BLaER1 treated with 17β-estradiol and CSF1 and Interleukin-3, amounts not matched to agents 10 nM and 100 nM (cell line): ENCODE measurements around the gene GPR108.
A peak's percentile ranks its signal among the peaks of the same experiment; 100 is the strongest.
"Not testable (repeated sequence)": the region's sequence is repeated elsewhere in the genome, so short reads cannot be mapped to it uniquely, and the experiment has no call there.

Experiments used
- H3K27ac ChIP-seq, 11 experiments: shearing (Covaris generic); formaldehyde crosslinking; 2 replicates each; pipeline ENCODE4 v1.8.1; 2022
- H3K27me3 ChIP-seq, 11 experiments: shearing (Covaris generic); formaldehyde crosslinking; 2 replicates each; pipeline ENCODE4 v1.8.1; 2022
- H3K36me3 ChIP-seq, 11 experiments: shearing (Covaris generic); formaldehyde crosslinking; 2 replicates each; pipeline ENCODE4 v1.8.1; 2022
- H3K4me1 ChIP-seq, 10 experiments: shearing (Covaris generic); formaldehyde crosslinking; 2 replicates each; pipeline ENCODE4 v1.8.1; 2022
- H3K4me2 ChIP-seq, 11 experiments: shearing (Covaris generic); formaldehyde crosslinking; 2 replicates each; pipeline ENCODE4 v1.8.1; 2022
- H3K4me3 ChIP-seq, 10 experiments: shearing (Covaris generic); formaldehyde crosslinking; 2 replicates each; pipeline ENCODE4 v1.8.1; 2022
- H3K9ac ChIP-seq, 11 experiments: shearing (Covaris generic); formaldehyde crosslinking; 2 replicates each; pipeline ENCODE4 v1.8.1; 2022
- H3K9me3 ChIP-seq, 11 experiments: shearing (Covaris generic); formaldehyde crosslinking; replicated peaks in 1 of 11; 2 replicates each; pipeline ENCODE4 v1.8.1; 2022
- H4K20me1 ChIP-seq, 11 experiments: shearing (Covaris generic); formaldehyde crosslinking; 2 replicates each; pipeline ENCODE4 v1.8.1; 2022
- Cebpa-rat ChIP-seq, 11 experiments: shearing (Covaris generic); IDR thresholded peaks; 2 replicates each; pipeline ENCODE4 v1.8.1; 2022

GPR108 gene

GRCh38 chr19:6773323-6773931 lies 36.0 kb upstream of the GPR108 start:
- Histone ChIP-seq H4K20me1 (peaks cover 39 to 53% (median 48%) of the 10 kb centered on the region in 11 experiments), H3K9me3 (peaks cover 0 to 13% (median 0%) of the 10 kb centered on the region in 11 experiments; a peak in 7 of 22 replicates), H3K36me3 (peaks cover 26 to 38% (median 32%) of the 10 kb centered on the region in 11 experiments), H3K4me3 (peak overlapping the region; percentile 90 to 100 (median 99)), H3K9ac (peak overlapping the region; percentile 86 to 97 (median 93)), H3K27ac (peak overlapping the region; percentile 85 to 96 (median 93)), H3K27me3 (no peaks in the 10 kb centered on the region), H3K4me1 (peaks cover 29 to 55% (median 44%) of the 10 kb centered on the region in 10 experiments), H3K4me2 (peak overlapping the region; percentile 79 to 98 (median 92))
- TF ChIP-seq Cebpa-rat (IDR thresholded peaks at IDR 0.05): no peak

GRCh38 chr19:6772866-6773322 lies 35.5 kb upstream of the GPR108 start:
- H3K4me3 ChIP-seq: peak overlapping the region; percentile 90 to 100 (median 99)
- TF ChIP-seq Cebpa-rat (IDR thresholded peaks at IDR 0.05): no peak
- H3K27me3 ChIP-seq: no peaks in the 10 kb centered on the region
- H3K9me3 ChIP-seq: peaks cover 0 to 13% (median 0%) of the 10 kb centered on the region in 11 experiments; a peak in 7 of 22 replicates
- H3K27ac ChIP-seq: peak overlapping the region; percentile 85 to 96 (median 93)
- H3K9ac ChIP-seq: peak overlapping the region; percentile 86 to 97 (median 93)
- H3K4me2 ChIP-seq: peak overlapping the region; percentile 79 to 98 (median 92)
- peaks cover 34 to 47% (median 43%) of the 10 kb centered on the region in 11 experiments for H4K20me1 ChIP-seq
- peaks cover 28 to 55% (median 44%) of the 10 kb centered on the region in 10 experiments for H3K4me1 ChIP-seq
- peaks cover 23 to 32% (median 28%) of the 10 kb centered on the region in 11 experiments for H3K36me3 ChIP-seq

- Histone ChIP-seq H3K36me3 (peaks cover 16 to 26% (median 22%) of the 10 kb centered on the region in 11 experiments), H3K4me3 (peak within 1 kb of the TSS; percentile 90 to 100 (median 99)), H3K4me1 (peaks cover 26 to 53% (median 42%) of the 10 kb centered on the region in 10 experiments), H4K20me1 (peaks cover 27 to 41% (median 36%) of the 10 kb centered on the region in 11 experiments), H3K27me3 (no peaks in the 10 kb centered on the region), H3K27ac (peak within 1 kb of the TSS; percentile 85 to 96 (median 93)), H3K9ac (peak within 1 kb of the TSS; percentile 86 to 97 (median 93)), H3K9me3 (peaks cover 0 to 13% (median 0%) of the 10 kb centered on the region in 11 experiments; a peak in 7 of 22 replicates), H3K4me2 (peak within 1 kb of the TSS; percentile 79 to 98 (median 92))
- no peak for TF ChIP-seq Cebpa-rat (IDR thresholded peaks at IDR 0.05)
Observed at GRCh38 chr19:6772028-6772865, 34.9 kb upstream of the GPR108 start, which contains the start of gene VAV1. Gene VAV1 (plus strand): TSS chr19:6772708. CDS start chr19:6772808, 100 bp downstream.

GRCh38 chr19:6771648-6772027 lies 34.3 kb upstream of the GPR108 start:
- peaks cover 10 to 20% (median 16%) of the 10 kb centered on the region in 11 experiments for H3K36me3 ChIP-seq
- H3K27me3 ChIP-seq, H3K4me3 ChIP-seq: not testable (repeated sequence)
- H3K9ac ChIP-seq: peak overlapping the region in 2 of 11 experiments; percentile 35 to 96; a peak in 2 of 22 replicates
- peaks cover 0 to 13% (median 0%) of the 10 kb centered on the region in 11 experiments; a peak in 7 of 22 replicates for H3K9me3 ChIP-seq
- H3K4me1 ChIP-seq: peaks cover 32 to 56% (median 47%) of the 10 kb centered on the region in 10 experiments
- H4K20me1 ChIP-seq: peaks cover 21 to 35% (median 30%) of the 10 kb centered on the region in 11 experiments
- H3K27ac ChIP-seq: peak overlapping the region in 10 of 11 experiments; percentile 57 to 96 (median 92); a peak in 17 of 22 replicates
- peak overlapping the region in 8 of 11 experiments; percentile 10 to 98 (median 84); a peak in 10 of 22 replicates for H3K4me2 ChIP-seq

- H3K27ac ChIP-seq: peak overlapping the region in 3 of 11 experiments; percentile 52 to 67 (median 67); a peak in 2 of 22 replicates
- peak overlapping the region in 2 of 11 experiments; percentile 90 to 100; a peak in 2 of 22 replicates for H3K4me2 ChIP-seq
- H4K20me1 ChIP-seq: peaks cover 3 to 13% (median 6%) of the 10 kb centered on the region in 11 experiments; a peak in 14 of 22 replicates
- no peaks in the 10 kb centered on the region for H3K27me3 ChIP-seq
- TF ChIP-seq Cebpa-rat (IDR thresholded peaks at IDR 0.05): no peak
- peaks cover 0 to 4% (median 0%) of the 10 kb centered on the region in 11 experiments; a peak in 1 of 22 replicates for H3K9me3 ChIP-seq
- H3K4me3 ChIP-seq: no peak overlapping the region
- no peaks in the 10 kb centered on the region for H3K36me3 ChIP-seq
- H3K9ac ChIP-seq: no peak overlapping the region
- H3K4me1 ChIP-seq: peaks cover 28 to 52% (median 40%) of the 10 kb centered on the region in 10 experiments
Observed at GRCh38 chr19:6769006-6769619, 31.7 kb upstream of the GPR108 start.

GRCh38 chr19:6768236-6768785 lies 30.9 kb upstream of the GPR108 start:
- H3K36me3 ChIP-seq: no peaks in the 10 kb centered on the region
- peak overlapping the region; percentile 60 to 80 (median 68); a peak in 19 of 20 replicates for H3K4me3 ChIP-seq
- TF ChIP-seq Cebpa-rat (IDR thresholded peaks at IDR 0.05): no peak
- no peaks in the 10 kb centered on the region for H3K27me3 ChIP-seq
- H3K27ac ChIP-seq: peak overlapping the region; percentile 39 to 74 (median 58); a peak in 19 of 22 replicates
- H4K20me1 ChIP-seq: peaks cover 0 to 7% (median 0%) of the 10 kb centered on the region in 11 experiments; a peak in 4 of 22 replicates
- H3K4me1 ChIP-seq: peaks cover 28 to 52% (median 39%) of the 10 kb centered on the region in 10 experiments
- H3K4me2 ChIP-seq: peak overlapping the region; percentile 90 to 100 (median 98)
- peak overlapping the region; percentile 40 to 78 (median 72); a peak in 20 of 22 replicates for H3K9ac ChIP-seq
- no peaks in the 10 kb centered on the region for H3K9me3 ChIP-seq

- Histone ChIP-seq H3K4me2 (peak within 1 kb of the TSS; percentile 90 to 100 (median 98)), H3K4me3 (peak within 1 kb of the TSS; percentile 60 to 80 (median 68)), H3K27me3 (no peaks in the 10 kb centered on the region), H3K4me1 (peaks cover 28 to 52% (median 39%) of the 10 kb centered on the region in 10 experiments), H3K9ac (peak within 1 kb of the TSS; percentile 58 to 79 (median 74)), H3K9me3 (no peaks in the 10 kb centered on the region), H4K20me1 (no peaks in the 10 kb centered on the region), H3K27ac (peak within 1 kb of the TSS; percentile 41 to 74 (median 60); a peak in 21 of 22 replicates), H3K36me3 (no peaks in the 10 kb centered on the region)
- no peak for TF ChIP-seq Cebpa-rat (IDR thresholded peaks at IDR 0.05)
Observed at GRCh38 chr19:6767357-6768235, 30.2 kb upstream of the GPR108 start, which contains the start of gene SH2D3A. Gene SH2D3A (minus strand): TSS chr19:6767435. CDS start chr19:6763748, 3,687 bp downstream.
